ENCODE results near the gene STEAP2. TPM values are rescaled to one million over a fixed set of nuclear protein-coding genes. Genes with fewer than 3 reads are reported as not detected.

Gene STEAP2
- polyA plus RNA-seq, 3 donors: not detected

GRCh38 chr7:90213521-90213920 is 2.0 kb downstream of the STEAP2 start:
- Histone ChIP-seq H3K36me3 (replicated peaks in 1 of 2; ENCODE audit: control insufficient read depth in 1 of 2, insufficient read depth in 2 of 2, low read length in 2 of 2) (no peaks in the 10 kb centered on the region), H3K4me1 (ENCODE audit: control insufficient read depth in 1 of 2, insufficient read depth in 2 of 2, low read length in 2 of 2) (peaks cover 6 to 14% of the 10 kb centered on the region in 2 donors), H3K4me3 (replicated peaks in 1 of 3; ENCODE audit: low read depth in 2 of 3, low read length in 3 of 3) (no peak overlapping the region), H3K79me2 (ENCODE audit: insufficient read depth, low read length) (no peaks in the 10 kb centered on the region), H3K4me2 (replicated peaks; ENCODE audit: extremely low read depth, low read length, poor library complexity, severe bottlenecking) (no peak overlapping the region), H3K27me3 (ENCODE audit: control insufficient read depth in 2 of 2, insufficient read depth in 2 of 2, low read length in 2 of 2) (peaks cover 41 to 53% of the 10 kb centered on the region in 2 donors), H3K9me3 (replicated peaks in 1 of 2; ENCODE audit: control insufficient read depth in 1 of 2, insufficient read depth in 1 of 2, low read length in 2 of 2) (peaks cover 0 to 4% of the 10 kb centered on the region in 2 donors), H3K9ac (ENCODE audit: insufficient read depth, low read length, poor library complexity, severe bottlenecking) (no peak overlapping the region), H3K27ac (ENCODE audit: low read depth in 1 of 2, low read length in 2 of 2) (no peak overlapping the region), H2AFZ (ENCODE audit: insufficient read depth, low read depth, low read length, poor library complexity, severe bottlenecking) (no peak overlapping the region), H4K20me1 (ENCODE audit: insufficient read depth, low read length) (no peaks in the 10 kb centered on the region)
- H3K4me3 Mint-ChIP-seq: no peak overlapping the region
- intact Hi-C loops (cut with micrococcal nuclease): no loop called here
- no peak for DNase-seq
- peaks cover 0 to 8% (median 0%) of the 10 kb centered on the region in 7 donors for H3K9me3 Mint-ChIP-seq
- no peak overlapping the region for H3K27ac Mint-ChIP-seq
- whole genome bisulfite sequencing (ENCODE audit: insufficient coverage): no CpG with 5 or more reads among the region's 2 CpGs
- peaks cover 11 to 29% (median 20%) of the 10 kb centered on the region in 3 donors for H3K27me3 Mint-ChIP-seq (ENCODE audit: low read depth in 3 of 3)
- no peaks in the 10 kb centered on the region for H3K36me3 Mint-ChIP-seq
- H3K4me1 Mint-ChIP-seq: peaks cover 11% of the 10 kb centered on the region
- TF ChIP-seq, protein P1, sequence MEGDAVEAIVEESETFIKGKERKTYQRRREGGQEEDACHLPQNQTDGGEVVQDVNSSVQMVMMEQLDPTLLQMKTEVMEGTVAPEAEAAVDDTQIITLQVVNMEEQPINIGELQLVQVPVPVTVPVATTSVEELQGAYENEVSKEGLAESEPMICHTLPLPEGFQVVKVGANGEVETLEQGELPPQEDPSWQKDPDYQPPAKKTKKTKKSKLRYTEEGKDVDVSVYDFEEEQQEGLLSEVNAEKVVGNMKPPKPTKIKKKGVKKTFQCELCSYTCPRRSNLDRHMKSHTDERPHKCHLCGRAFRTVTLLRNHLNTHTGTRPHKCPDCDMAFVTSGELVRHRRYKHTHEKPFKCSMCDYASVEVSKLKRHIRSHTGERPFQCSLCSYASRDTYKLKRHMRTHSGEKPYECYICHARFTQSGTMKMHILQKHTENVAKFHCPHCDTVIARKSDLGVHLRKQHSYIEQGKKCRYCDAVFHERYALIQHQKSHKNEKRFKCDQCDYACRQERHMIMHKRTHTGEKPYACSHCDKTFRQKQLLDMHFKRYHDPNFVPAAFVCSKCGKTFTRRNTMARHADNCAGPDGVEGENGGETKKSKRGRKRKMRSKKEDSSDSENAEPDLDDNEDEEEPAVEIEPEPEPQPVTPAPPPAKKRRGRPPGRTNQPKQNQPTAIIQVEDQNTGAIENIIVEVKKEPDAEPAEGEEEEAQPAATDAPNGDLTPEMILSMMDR (IDR thresholded peaks at IDR 0.05): no peak

DNA sequence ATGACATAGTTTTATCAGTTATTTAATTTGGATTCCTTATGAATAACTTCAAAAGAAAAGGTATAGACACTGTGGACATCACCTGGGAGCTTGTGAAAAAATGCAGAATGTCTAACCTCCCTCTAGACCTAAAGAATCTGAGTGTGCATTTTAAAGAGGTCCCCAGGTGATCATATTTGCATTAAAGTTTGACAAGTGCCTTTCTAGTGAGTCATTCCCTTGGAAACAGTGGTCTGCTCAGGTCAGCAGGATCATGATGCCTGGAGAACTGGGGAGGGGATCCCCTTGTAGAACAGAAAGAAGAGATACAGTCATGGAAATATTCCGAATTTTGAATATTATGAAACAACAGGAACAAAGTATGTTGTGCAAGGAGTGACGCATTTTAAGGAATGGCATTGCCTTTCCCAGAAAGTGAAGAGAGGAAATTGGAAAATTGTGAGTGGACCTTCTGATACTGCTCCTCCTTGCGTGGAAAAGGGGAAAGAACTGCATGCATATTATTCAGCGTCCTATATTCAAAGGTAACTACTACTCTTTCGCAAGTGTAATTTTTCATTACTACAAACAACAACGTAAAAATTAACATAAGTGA is 4.6 kb downstream of the STEAP2 start:
- H2AFZ ChIP-seq (ENCODE audit: insufficient read depth, low read depth, low read length, poor library complexity, severe bottlenecking): no peak overlapping the region
- no peaks in the 10 kb centered on the region for H3K36me3 ChIP-seq (replicated peaks in 1 of 2; ENCODE audit: control insufficient read depth in 1 of 2, insufficient read depth in 2 of 2, low read length in 2 of 2)
- no peak overlapping the region for H3K27ac ChIP-seq (ENCODE audit: low read depth in 1 of 2, low read length in 2 of 2)
- no peak overlapping the region for H3K9ac ChIP-seq (ENCODE audit: insufficient read depth, low read length, poor library complexity, severe bottlenecking)
- no peak for DNase-seq
- Mint-ChIP-seq H3K9me3 (peaks cover 0 to 4% (median 0%) of the 10 kb centered on the region in 7 donors), H3K36me3 (no peaks in the 10 kb centered on the region), H3K27ac (no peak overlapping the region), H3K27me3 (ENCODE audit: low read depth in 3 of 3) (peaks cover 7 to 16% (median 15%) of the 10 kb centered on the region in 3 donors), H3K4me3 (no peak overlapping the region), H3K4me1 (peaks cover 7% of the 10 kb centered on the region)
- no peak overlapping the region for H3K4me2 ChIP-seq (replicated peaks; ENCODE audit: extremely low read depth, low read length, poor library complexity, severe bottlenecking)
- intact Hi-C loops (cut with micrococcal nuclease): no loop called here
- H4K20me1 ChIP-seq (ENCODE audit: insufficient read depth, low read length): no peaks in the 10 kb centered on the region
- no peaks in the 10 kb centered on the region for H3K79me2 ChIP-seq (ENCODE audit: insufficient read depth, low read length)
- H3K4me3 ChIP-seq (replicated peaks in 1 of 3; ENCODE audit: low read depth in 2 of 3, low read length in 3 of 3): no peak overlapping the region
- peaks cover 6 to 11% of the 10 kb centered on the region in 2 donors for H3K4me1 ChIP-seq (ENCODE audit: control insufficient read depth in 1 of 2, insufficient read depth in 2 of 2, low read length in 2 of 2)
- H3K27me3 ChIP-seq (ENCODE audit: control insufficient read depth in 2 of 2, insufficient read depth in 2 of 2, low read length in 2 of 2): peaks cover 22 to 34% of the 10 kb centered on the region in 2 donors
- 88% methylated on average over 1 of the region's 6 CpGs for WGBS (ENCODE audit: insufficient coverage)
- no peaks in the 10 kb centered on the region for H3K9me3 ChIP-seq (replicated peaks in 1 of 2; ENCODE audit: control insufficient read depth in 1 of 2, insufficient read depth in 1 of 2, low read length in 2 of 2)
- TF ChIP-seq, protein P1 (IDR thresholded peaks at IDR 0.05): no peak
